HL-60 (cell line): ENCODE results near the gene TMEM231.

Experiments used
- POLR2AphosphoS5 ChIP-seq: IDR thresholded peaks from 2 replicates; pipeline ENCODE4 v1.6.1; 2012; ENCODE audit warnings: low read depth
- SPI1 ChIP-seq: IDR thresholded peaks from 2 replicates; pipeline ENCODE4 v1.6.1; 2012; ENCODE audit warnings: low read depth, mild to moderate bottlenecking, borderline replicate concordance
- TF ChIP-seq, protein P1 (sequence below): IDR thresholded peaks from 2 replicates; pipeline ENCODE4 v1.6.1; 2012; ENCODE audit warnings: low read depth; ENCODE audit not compliant: insufficient replicate concordance
- TF ChIP-seq, protein P2 (sequence below): IDR thresholded peaks from one replicate; pipeline ENCODE4 v1.5.1; 2011; ENCODE audit warnings: low read length, control low read depth, inconsistent platforms; ENCODE audit not compliant: insufficient read depth

DNA sequence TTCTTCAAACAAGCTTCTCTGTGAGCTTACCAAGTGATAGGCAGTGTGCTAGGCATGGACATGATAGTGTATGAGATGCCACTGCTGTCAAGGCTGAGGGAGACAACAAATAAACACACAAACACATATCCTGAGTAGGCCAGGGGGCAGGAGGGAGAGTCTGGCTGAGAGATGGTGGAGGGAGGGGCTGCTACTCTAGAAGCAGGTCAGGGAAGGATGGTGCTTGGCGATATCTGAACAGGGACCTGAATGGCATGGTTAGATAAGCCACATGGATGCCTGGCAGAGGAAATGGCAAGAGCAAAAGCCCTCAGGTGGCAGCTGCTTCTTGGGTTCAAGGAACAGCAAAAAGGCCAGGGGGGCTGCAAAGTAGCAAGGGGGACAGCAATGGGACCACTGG, 52.3 kb downstream of the TMEM231 start:
- TF ChIP-seq, protein P1, sequence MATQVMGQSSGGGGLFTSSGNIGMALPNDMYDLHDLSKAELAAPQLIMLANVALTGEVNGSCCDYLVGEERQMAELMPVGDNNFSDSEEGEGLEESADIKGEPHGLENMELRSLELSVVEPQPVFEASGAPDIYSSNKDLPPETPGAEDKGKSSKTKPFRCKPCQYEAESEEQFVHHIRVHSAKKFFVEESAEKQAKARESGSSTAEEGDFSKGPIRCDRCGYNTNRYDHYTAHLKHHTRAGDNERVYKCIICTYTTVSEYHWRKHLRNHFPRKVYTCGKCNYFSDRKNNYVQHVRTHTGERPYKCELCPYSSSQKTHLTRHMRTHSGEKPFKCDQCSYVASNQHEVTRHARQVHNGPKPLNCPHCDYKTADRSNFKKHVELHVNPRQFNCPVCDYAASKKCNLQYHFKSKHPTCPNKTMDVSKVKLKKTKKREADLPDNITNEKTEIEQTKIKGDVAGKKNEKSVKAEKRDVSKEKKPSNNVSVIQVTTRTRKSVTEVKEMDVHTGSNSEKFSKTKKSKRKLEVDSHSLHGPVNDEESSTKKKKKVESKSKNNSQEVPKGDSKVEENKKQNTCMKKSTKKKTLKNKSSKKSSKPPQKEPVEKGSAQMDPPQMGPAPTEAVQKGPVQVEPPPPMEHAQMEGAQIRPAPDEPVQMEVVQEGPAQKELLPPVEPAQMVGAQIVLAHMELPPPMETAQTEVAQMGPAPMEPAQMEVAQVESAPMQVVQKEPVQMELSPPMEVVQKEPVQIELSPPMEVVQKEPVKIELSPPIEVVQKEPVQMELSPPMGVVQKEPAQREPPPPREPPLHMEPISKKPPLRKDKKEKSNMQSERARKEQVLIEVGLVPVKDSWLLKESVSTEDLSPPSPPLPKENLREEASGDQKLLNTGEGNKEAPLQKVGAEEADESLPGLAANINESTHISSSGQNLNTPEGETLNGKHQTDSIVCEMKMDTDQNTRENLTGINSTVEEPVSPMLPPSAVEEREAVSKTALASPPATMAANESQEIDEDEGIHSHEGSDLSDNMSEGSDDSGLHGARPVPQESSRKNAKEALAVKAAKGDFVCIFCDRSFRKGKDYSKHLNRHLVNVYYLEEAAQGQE = no peak
- TF ChIP-seq, protein P2, sequence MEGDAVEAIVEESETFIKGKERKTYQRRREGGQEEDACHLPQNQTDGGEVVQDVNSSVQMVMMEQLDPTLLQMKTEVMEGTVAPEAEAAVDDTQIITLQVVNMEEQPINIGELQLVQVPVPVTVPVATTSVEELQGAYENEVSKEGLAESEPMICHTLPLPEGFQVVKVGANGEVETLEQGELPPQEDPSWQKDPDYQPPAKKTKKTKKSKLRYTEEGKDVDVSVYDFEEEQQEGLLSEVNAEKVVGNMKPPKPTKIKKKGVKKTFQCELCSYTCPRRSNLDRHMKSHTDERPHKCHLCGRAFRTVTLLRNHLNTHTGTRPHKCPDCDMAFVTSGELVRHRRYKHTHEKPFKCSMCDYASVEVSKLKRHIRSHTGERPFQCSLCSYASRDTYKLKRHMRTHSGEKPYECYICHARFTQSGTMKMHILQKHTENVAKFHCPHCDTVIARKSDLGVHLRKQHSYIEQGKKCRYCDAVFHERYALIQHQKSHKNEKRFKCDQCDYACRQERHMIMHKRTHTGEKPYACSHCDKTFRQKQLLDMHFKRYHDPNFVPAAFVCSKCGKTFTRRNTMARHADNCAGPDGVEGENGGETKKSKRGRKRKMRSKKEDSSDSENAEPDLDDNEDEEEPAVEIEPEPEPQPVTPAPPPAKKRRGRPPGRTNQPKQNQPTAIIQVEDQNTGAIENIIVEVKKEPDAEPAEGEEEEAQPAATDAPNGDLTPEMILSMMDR = no peak
- TF ChIP-seq POLR2AphosphoS5 (no peak), SPI1 (no peak)
